Right ventricle myocardium inferior (tissue), 1 donor: ENCODE results near the gene TWF1. TPM values are rescaled to one million over a fixed set of nuclear protein-coding genes. Genes with fewer than 3 reads are reported as not detected.

Experiments used
- ATAC-seq: fragments of 200-7000 bp; cut with Tn5 transposase; one replicate; pipeline ENCODE4 v1.9.1; 2020; ENCODE audit warnings: mild to moderate bottlenecking, moderate library complexity
- DNase-seq: peaks from one replicate; pipeline ENCODE4 v3.0.0; 2021; ENCODE audit errors: missing footprints
- intact Hi-C: fragments of 100-400 bp; cut with DNase I; formaldehyde crosslinking; loops from one replicate; pipeline ENCODE4 v1.11.0; 2022
- total RNA-seq: library from RNA; stranded (reverse); fragmentation: NEBNext Ultra II Directional; extraction: Animal tissue kit (Norgen Biotek cat#: 25700); gene quantifications from one replicate; pipeline ENCODE4 v1.2.1, GENCODE V29; 2021
- donor health status: DM: no; HTN: yes; CAD: no; lungs with severe emphysema.

The TWF1 gene
- total RNA-seq, 1 donor from 2014 or later: 14.0 TPM

DNA sequence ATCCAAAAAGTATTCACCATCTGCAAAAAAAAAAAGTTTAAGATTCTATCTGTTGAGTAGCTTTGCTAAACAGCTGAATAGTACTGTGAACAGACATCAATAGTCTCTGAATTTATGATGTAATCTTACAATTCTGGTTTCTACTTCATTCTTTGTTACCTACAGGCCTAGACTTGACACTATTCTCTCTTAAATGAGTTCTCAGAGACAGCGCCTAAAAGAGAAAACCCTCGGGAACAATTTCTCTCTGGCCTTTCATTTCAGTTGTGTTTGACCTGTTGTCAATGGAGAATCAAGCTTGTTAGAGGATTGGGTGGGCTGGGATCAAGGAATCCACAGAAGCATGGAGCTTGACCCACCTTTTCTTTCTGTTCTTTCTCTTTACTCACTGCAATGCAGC lies 5.9 kb upstream of the TWF1 start:
- ATAC-seq (no peak), DNase-seq (no peak)
- intact Hi-C loops: no loop called here

DNA sequence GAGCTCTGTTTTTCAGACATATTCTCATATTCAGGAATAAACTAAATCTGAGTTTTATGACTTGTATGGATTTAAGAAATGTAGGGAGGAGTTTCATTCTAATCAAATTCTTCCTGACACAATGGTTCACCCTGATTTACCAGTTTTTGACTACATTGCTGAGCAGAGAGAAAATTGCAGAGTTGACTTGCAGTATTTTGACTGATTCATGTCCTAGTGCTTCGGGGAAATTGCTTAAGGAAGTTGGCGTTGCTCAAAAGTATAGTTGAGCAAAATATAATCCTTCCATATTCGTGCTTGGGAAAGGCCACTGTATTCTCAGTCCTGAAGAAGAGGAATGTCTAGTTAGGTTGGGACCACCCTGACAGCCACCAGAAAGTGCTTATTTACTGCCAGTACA lies 1.3 kb upstream of the TWF1 start:
- intact Hi-C loops: loop anchor here (2.0 kb wide), 3 partner anchors 29 to 75 kb away; partner anchors contain the start of genes IRAK4, PUS7L and TMEM117
- DNase-seq: no peak
- ATAC-seq: no peak

DNA sequence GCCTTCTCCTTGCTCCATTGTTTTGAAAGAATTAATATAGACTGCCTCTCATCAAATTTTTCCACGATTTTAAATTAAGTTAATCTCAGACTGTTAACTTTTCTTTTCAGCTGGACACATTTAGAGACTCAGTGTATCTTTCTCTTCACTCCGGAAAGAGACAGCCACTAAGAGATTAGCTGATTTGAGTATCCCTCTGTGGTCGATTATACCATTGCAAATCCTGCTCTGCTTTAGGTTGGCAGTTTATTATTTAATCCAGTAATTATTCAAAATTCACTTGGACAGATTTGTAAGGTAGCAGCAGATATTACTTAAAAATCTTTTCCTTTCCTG lies 588 bp upstream of the TWF1 start:
- intact Hi-C loops: loop anchor here (2.0 kb wide), 3 partner anchors 30 to 76 kb away; partner anchors contain the start of genes IRAK4, PUS7L and TMEM117
- no peak for ATAC-seq
- DNase-seq: no peak

DNA sequence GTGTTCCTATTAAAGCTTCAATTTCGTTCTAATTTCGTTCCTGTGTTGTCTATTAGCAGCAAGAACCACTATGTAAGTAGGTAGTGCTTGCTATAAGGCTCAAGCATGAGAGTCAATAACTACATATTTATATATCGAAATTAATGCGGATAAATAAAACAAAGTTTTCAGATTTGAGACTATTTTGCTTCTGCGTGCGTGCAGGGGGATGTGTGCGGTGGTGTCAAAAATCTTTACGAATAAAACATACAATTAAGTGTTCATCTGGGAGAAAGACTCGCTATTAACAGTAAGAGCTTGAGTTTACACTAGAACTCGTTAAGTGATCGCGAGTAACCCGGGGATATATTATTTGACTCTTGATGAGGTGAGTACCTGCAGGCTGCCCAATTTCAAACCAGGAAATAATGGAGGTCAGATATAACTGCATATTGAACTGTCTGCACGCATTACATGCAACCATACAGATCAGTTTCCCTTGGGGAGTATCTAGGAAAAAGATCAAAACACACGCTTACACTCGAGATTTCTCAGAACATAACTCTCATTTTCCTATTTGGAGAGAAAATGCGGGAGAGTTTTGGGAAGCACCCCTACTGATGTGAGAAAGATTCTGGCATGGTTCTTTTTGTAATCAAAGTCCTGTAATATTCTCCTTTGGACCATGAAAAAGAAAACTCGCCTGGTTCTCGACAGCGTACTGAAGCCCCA lies 813 bp downstream of the TWF1 start:
- intact Hi-C loops: no loop called here
- DNase-seq (no peak), ATAC-seq (no peak)

DNA sequence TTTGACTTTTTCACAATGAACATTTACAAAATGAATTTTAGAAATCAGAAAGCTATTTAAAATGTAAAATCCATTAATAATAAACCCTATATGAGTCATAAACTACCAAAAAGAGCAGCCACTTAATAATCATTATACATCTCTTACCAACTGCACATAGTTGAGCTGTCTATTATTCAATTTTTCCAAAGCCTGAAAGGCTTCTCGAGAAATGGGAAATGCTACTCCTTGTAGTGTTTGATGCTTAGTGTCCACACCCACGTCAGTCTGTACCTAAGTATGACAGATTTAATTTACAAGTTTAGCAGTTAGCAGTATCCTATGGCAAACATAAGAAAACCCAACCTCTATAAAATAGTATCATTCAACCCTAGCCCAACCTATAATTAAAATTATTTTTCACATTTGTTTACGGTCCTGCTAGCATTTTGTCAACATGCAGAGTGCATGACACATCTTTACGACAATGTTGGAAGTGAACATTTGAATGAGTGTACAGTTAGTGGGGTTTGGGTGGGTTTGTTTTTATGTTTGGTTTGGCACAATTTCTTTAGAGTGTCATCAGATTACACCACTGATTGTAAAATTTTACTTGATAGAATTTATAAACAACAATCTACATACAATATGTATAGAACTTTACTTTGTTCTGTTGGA lies 8.4 kb downstream of the TWF1 start:
- ATAC-seq (no peak), DNase-seq (no peak)
- intact Hi-C loops: no loop called here

DNA sequence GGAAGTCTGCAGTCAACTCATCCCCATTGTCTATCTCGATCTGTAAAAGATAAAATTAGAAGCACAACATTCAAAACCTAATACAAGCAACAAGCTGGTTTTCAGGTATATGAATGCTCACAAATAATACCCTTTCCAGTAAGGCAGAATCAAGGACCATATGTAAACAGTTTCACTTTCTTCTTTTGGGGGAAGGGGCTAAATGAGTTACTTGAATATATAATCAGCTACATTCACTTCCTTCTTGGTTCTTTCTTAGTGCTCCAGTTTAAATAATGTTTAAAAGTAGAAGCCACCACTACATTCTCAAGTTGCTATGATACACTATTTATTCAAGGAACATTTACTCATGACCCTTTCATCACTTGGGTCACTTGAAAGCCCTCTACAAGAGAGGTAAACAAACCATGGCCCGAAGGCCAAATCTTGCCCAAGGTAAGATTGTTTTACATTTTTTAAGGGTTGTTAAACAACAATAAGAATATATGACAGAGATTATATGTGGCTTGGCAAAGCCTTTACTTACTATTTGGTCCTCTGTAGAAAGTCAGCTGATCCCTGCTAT lies 10.3 kb downstream of the TWF1 start:
- intact Hi-C loops: no loop called here
- DNase-seq: no peak
- no peak for ATAC-seq

DNA sequence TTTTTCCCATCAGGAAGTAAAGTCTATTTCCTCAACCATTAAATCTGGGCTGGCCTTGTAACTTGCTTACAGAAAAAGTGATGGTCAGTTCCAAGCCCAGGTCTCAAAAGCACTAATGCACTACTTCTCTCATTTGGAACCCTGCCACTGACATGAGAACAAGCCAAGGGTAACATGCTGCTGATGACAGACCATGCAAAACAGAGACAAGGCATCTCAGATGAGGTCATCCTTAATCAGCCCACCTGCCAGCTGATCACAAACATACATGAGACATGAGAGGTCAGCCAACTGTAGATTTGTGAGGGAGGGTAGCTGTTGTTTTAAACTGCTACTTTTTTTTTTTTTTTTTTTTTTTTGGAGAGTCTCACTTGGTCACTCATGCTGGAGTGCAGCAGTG lies 16.2 kb downstream of the TWF1 start:
- intact Hi-C loops: no loop called here
- ATAC-seq (no peak), DNase-seq (no peak)

DNA sequence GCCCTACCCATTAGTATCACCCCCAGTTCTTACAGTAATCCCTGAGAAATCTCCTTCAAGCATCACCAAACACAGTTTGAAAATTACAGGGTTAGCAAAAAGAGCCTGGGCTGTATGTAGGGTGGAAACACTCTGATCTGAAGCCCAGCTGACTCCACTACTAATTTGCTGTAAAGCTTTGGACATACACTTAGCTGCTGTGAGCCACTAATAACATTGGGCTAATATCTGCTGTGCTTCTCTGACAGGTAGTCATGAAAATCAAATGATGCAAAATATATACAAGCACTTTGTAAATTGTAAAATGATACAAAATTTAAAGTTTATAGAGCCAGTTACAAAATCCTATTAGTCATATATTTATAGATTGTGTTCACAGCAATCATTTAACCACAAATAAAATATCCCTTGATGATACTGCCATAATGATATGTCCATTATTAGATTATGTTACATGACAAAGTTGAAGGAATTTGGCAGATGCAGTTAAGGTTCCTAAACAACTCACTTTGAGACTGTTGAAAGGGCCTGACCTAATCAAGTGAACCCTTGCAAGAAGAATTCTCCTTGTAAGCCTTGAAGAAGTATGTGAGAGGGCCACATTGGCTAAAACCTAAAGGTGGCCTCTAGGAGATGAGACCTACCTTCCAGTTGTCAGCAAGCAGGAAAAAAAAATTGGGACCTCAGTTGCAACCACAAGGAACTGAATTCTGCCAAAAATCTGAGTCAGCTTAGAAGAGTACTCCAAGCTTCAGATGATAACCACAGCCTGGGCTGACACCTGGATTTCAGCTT lies 19.0 kb downstream of the TWF1 start:
- ATAC-seq (no peak), DNase-seq (no peak)
- intact Hi-C loops: no loop called here

DNA sequence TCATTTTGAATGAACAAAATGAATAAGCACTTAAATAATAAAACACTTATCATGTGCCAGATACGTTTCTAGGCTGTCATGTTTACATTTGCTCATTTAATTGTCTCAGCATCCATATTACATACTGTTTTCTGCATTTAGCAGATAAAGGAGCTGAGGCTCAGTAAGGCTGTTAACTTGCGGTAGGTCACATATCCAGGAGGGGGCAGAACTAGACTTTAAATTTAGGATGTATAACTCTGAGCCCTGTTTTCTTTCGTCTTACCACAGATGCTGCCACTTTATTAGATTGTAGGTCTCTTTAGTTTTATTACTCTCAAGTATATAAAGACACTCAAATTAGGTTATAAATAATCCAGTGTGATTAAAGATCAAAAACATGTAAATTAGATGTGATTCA lies 29.6 kb downstream of the TWF1 start:
- intact Hi-C loops: loop anchor here (10.0 kb wide), 1 partner anchor 108 kb away; no protein-coding TSS in a partner anchor
- ATAC-seq (no peak), DNase-seq (no peak)

DNA sequence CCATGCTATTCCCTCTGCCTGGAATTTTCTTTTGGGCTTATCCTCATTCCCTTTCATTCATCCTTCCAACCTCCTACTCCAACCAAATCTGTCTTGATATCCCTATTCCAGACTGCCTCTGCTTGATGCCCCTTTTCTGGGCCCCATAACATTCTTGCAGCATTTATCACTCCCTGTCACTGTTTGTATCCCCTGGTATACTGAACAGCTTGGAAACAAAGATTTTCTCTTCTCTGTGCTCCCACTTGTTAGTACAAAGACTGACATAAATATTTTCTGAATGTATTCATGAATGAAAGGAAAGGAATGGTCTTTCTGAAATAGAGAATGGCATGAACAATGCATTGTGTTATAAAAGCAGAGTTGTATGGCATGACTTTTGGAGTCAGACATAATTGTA lies 39.8 kb downstream of the TWF1 start:
- intact Hi-C loops: no loop called here
- ATAC-seq: no peak
- DNase-seq: no peak

DNA sequence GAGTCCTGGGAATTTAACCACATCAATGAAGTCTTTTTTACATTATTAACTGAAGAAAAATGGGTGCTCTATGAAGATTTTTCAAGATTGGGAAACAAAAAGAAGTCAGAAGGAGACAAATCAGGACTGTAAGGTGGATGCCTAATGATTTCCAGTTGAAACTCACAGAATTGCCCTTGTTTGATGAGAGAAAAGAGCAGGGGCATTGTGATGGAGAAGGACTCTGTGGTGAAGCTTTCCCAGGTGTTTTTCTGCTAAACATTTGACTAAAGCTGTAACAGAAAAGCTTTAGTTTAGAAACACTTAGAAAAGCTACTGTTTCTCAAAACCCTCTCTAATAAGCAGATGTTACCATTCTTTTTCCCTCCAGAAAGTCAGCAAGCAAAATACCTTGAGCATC lies 41.6 kb downstream of the TWF1 start:
- ATAC-seq: no peak
- intact Hi-C loops: no loop called here
- no peak for DNase-seq

DNA sequence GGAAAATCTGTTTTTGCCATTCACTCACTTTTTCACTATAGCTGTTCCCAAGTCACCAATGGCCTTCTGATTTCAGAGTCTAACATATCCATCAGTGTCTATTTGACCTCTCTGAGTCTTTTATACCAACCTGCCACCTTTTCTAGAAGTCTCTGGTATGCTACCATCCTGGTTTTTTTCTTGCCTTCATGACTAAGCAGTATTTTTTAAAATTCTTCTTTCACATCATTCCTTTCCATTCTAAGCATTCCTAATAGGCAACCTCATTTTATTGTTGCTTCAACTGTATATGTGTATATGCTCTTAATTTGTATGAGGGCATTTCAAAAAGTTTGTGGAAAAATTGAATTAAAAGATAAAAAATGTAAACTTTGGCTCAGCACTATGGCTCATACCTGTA lies 42.3 kb downstream of the TWF1 start:
- no peak for ATAC-seq
- intact Hi-C loops: no loop called here

DNA sequence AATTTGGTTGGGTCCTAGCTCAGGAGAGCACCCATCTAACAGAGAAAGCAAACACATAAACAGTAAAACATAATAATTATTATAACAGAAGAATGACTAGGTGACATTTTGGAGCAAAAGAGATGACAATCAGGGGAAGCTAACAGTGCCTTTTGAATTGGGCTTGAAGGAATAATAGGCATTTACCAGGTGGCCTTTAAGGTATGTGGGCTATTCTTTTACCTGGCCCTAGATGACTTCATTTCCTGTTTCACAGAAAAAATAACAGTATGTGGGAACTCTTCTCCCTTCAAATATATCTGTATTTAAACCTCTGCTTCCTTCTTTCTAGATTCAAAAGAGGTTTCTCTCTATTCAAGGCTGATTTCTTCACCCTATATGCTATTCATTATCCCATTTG lies 43.5 kb downstream of the TWF1 start:
- intact Hi-C loops: no loop called here
- DNase-seq (no peak), ATAC-seq (no peak)

More for the DNA sequence above, 42.3 kb downstream of the TWF1 start:
- DNase-seq: no peak

DNA sequence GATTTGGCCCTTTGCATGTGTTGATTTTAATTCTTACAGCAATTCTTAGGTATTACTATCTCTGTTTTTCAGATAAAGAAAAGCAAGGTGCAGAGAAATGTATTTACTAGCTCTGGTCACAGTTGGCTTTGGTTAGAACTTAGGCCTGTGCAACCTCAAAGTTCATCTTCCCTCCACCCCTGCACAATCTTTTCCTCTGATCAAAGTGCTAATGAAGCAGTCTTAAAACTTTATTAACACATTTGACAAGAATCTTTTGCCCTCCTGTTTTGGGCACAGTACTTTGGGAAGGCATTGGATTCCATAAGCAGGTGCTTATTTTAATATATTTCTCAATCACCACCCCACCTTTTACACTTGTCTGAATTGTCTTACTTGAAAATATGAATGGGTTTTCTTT lies 44.6 kb downstream of the TWF1 start:
- DNase-seq (no peak), ATAC-seq (no peak)
- intact Hi-C loops: no loop called here

DNA sequence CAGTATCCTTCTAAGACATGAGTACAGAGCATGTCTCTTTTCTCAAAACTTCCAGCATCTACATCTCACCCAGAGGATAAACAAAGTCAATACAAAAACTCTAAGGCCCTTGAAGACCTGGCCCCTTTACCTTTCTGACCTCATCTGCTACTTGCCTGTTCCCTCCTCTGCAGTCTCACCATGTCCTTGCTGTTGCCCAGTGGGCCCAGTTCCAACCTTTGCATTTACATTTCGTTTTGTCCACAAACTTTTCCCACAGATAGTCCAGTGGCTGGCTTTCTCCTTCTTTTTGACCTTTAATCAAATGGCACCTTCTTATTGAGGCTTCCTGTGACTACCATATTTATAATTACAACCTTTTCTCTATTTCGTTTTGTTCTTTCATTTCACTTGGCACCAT lies 45.7 kb downstream of the TWF1 start:
- ATAC-seq: no peak
- intact Hi-C loops: no loop called here

DNA sequence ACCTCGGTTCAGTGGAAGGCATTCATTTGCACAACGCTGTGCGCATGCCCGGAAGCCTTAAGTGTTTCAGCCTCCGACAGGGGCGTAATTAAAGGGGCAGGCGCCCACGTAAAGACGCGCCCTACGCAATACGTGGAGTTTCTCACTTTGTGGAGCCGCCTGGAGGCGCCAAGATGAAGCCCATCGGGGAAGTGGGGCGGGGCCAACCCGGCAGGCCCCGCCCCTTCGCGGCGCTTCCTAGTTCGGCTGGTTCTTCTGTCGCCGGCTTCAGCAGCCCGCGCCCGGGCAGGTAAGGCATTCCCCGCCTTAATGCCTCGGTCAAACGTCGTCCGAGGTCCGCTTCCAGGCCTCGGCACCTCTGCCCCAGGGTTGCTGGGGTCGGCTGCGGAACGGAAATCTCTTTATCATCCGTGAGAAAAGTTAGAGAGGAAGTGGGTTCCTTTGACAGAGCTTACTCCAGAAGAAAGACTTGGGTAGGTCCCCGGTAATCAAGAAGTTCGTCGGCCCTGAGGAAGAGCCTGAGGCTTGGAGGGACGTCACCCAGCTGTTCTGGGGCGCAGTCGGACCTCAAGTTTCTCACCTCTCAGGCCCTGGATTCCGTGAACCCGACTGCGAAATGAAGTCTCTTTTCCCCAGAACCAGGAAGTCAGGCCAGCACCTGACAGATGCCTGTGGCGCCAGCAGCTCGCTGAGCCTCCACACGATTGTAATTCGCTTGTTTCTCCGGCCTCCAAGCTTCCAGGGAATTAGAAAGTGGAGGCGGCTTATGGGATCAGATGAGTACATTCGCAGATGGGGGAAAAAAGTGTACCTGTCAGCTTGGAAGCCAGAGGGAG lies 47.2 kb downstream of the TWF1 start, which contains the start of the genes IRAK4 and PUS7L:
Gene IRAK4, plus strand, starts transcription at position 224 of the 836 bp plus-strand sequence. CDS start 9,161 bp downstream, outside the sequence.
Gene PUS7L, minus strand, starts transcription at position 63 of the 836 bp plus-strand sequence. CDS start 3,545 bp downstream, outside the sequence.
- intact Hi-C loops: loop anchor here (2.0 kb wide), 2 partner anchors 48 to 78 kb away; partner anchors contain the start of genes TMEM117 and TWF1
- DNase-seq (peak; percentile 98), ATAC-seq (peak; percentile 100)

More for the DNA sequence above, 45.7 kb downstream of the TWF1 start:
- no peak for DNase-seq

DNA sequence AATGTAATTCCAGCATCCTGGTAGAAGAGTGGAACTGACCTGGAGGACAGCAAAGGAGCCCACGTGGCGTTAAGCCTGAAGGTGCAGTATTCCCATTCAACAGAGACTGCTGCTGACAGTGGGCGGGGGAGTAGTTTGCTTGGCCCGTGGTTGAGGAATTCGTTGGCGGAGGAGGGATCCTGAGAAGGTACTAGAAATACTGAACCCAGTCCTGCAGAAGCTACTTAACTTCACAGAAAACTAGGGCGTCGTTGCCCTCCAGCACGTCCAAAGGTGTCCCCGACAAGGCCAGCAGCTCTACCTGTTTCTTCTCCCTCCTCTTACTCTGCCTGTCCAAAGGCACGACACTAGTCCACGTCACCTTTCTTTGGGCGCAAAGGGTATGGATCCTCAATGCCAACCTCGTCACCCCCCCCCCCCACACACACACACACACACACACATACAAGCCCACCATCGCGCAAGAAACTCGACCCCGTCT lies 47.8 kb downstream of the TWF1 start:
- intact Hi-C loops: loop anchor here (2.0 kb wide), 2 partner anchors 49 to 79 kb away; partner anchors contain the start of genes TMEM117 and TWF1
- peak; percentile 41 for ATAC-seq
- peak; percentile 61 for DNase-seq

DNA sequence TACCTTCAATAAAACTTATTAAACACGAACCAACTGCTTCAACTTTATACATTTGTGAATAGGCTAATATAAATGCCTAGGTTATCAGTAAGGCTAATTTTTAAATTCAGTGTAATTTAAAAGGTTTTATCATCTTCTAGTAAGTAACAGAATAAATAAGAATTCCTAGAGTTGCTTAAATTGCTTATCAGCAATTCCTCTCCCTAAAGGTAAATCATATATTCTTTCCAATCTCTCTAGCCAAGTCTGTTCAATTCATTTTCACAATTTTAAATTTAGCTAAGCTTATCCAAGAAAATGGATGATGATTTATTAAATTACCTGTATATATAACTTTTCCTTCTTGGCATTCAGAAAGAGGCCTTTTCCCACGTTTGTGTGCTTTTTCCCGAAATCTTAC lies 52.1 kb downstream of the TWF1 start:
- intact Hi-C loops: no loop called here
- ATAC-seq (no peak), DNase-seq (no peak)
